Ovary (tissue), 9 donors: ENCODE measurements around the gene ERMAP. TPM values are rescaled to one million over a fixed set of nuclear protein-coding genes. Genes with fewer than 3 reads are reported as not detected.
A peak's percentile ranks its signal among the peaks of the same experiment; 100 is the strongest.

Experiments used
- DNase-seq, 5 donors: peaks; one replicate each; pipeline ENCODE4 v3.0.0-alpha.2; 2019 to 2020
- H3K27ac ChIP-seq, 2 donors: fragments of 200-600 bp; one replicate each; pipeline versions ENCODE4 v1.5.1 to v1.8.0; 2019 to 2022
- H3K27me3 ChIP-seq: fragments of 200-600 bp; one replicate; pipeline ENCODE4 v1.8.0; 2022
- H3K36me3 ChIP-seq: fragments of 200-600 bp; sonication (generic); one replicate; pipeline ENCODE4 v1.5.1; 2019
- H3K4me1 ChIP-seq: one replicate; pipeline ENCODE4 v1.8.1; 2013; ENCODE audit warnings: mild to moderate bottlenecking, moderate library complexity; ENCODE audit not compliant: insufficient read depth
- H3K4me3 ChIP-seq: fragments of 200-600 bp; sonication (generic); one replicate; pipeline ENCODE4 v1.5.1; 2017
- H3K9me3 ChIP-seq, 2 donors: fragments of 200-600 bp in 1 of 2; sonication (generic) in 1 of 2; one replicate each; pipeline versions ENCODE4 v1.5.1 to v1.8.1; 2013 to 2019; ENCODE audit warnings: mild to moderate bottlenecking in 1 of 2, moderate library complexity in 1 of 2
- EP300 ChIP-seq: sonication (generic); formaldehyde crosslinking; IDR thresholded peaks from one replicate; pipeline ENCODE4 v1.6.1; 2017; ENCODE audit warnings: antibody characterized with exemption
- POLR2A ChIP-seq: fragments of 450-650 bp; IDR thresholded peaks from one replicate; pipeline ENCODE4 v1.6.1; 2017; ENCODE audit warnings: antibody characterized with exemption, mild to moderate bottlenecking, moderate library complexity
- WGBS, 3 donors: extraction: QIAGEN DNeasy Blood & Tissue Kit in 1 of 3; methylation state at CpG; one replicate each; pipeline versions ENCODE4 v1.1.5 to v1.1.7; 2013 to 2017; 5-methylcytosine and 5-hydroxymethylcytosine counted together
- intact Hi-C, 4 donors: fragments of 100-400 bp; cut with DNase I; formaldehyde crosslinking; loops; one replicate each; pipeline versions ENCODE4 v1.11.0 to v1.15.1; 2022 to 2023
- polyA plus RNA-seq, 2 donors: library from polyadenylated mRNA; stranded (reverse); fragments of 200-250 nt in 1 of 2; fragments of 350-450 nt in 1 of 2; fragmentation: Illumina TruSeq in 1 of 2; extraction: RNeasy Lipid Tissue Mini Kit (QIAGEN cat#74804) in 1 of 2; gene quantifications; one replicate each; pipeline ENCODE4 v1.2.3, GENCODE V29; 2013 to 2014
- total RNA-seq, 7 donors: library from RNA; depleted of rRNA in 2 of 7; stranded (reverse); fragments of >200 nt in 2 of 7; fragmentation: NEBNext Ultra II Directional in 3 of 7; extraction: Animal tissue kit (Norgen Biotek cat#: 25700) in 3 of 7; gene quantifications; one replicate each; pipeline versions ENCODE4 v1.1.0 to v1.2.4, GENCODE V29; 2016 to 2023
- TF ChIP-seq, protein P1 (sequence below), 3 donors: fragments of 450-650 bp in 2 of 3; fragments of 200-600 bp in 1 of 3; IDR thresholded peaks; one replicate each; pipeline versions ENCODE4 v1.5.1 to v1.8.0; 2016 to 2022; ENCODE audit warnings: antibody characterized with exemption in 3 of 3, mild to moderate bottlenecking in 1 of 3
- donor health status: DM: no; HTN: no; CAD: no; lungs with moderate emphysema.
- donor health status: DM: no; HTN: no; CAD: no.
- donor health status: Bipolar disorder and iron deficiency.
- donor health status: DM: yes; HTN: yes; CAD: no.
- donor health status: DM: no; HTN: no; CAD: no.
- donor health status: DM: yes; HTN: yes; CAD: no.

ERMAP gene
- total and polyA plus RNA-seq, 9 donors: 3.2 to 12.8 (median 7.7) TPM

DNA sequence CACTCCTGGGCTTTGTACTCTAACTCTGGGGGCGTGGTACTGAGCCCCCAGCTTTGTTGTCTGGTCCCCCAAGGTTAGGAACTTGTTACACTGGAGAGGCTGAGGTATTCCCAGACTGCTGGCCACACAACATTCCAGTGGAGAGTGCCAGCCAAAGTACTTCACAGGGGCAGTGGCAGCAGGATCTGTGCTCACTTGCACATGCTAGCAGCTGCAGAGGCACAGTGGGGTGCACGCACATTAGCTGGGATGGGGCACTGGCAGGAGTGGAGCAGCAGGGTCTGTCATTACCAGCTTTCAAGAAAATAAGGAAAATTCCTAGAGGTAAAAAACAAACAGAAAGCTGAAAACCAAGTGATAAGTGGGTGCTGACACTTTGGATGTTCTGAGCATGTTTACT, 60.5 kb downstream of the ERMAP start:
- no peaks in the 10 kb centered on the region for H3K4me1 ChIP-seq
- DNase-seq: no peak
- H3K27ac ChIP-seq: no peak overlapping the region
- WGBS, 3 donors: 43 to 56% (median 49%) methylated on average over 2 of the region's 2 CpGs
- H3K9me3 ChIP-seq: no peaks in the 10 kb centered on the region
- no peak overlapping the region for H3K4me3 ChIP-seq
- TF ChIP-seq, protein P1, sequence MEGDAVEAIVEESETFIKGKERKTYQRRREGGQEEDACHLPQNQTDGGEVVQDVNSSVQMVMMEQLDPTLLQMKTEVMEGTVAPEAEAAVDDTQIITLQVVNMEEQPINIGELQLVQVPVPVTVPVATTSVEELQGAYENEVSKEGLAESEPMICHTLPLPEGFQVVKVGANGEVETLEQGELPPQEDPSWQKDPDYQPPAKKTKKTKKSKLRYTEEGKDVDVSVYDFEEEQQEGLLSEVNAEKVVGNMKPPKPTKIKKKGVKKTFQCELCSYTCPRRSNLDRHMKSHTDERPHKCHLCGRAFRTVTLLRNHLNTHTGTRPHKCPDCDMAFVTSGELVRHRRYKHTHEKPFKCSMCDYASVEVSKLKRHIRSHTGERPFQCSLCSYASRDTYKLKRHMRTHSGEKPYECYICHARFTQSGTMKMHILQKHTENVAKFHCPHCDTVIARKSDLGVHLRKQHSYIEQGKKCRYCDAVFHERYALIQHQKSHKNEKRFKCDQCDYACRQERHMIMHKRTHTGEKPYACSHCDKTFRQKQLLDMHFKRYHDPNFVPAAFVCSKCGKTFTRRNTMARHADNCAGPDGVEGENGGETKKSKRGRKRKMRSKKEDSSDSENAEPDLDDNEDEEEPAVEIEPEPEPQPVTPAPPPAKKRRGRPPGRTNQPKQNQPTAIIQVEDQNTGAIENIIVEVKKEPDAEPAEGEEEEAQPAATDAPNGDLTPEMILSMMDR (IDR thresholded peaks at IDR 0.05): no peak
- TF ChIP-seq POLR2A: no peak
- TF ChIP-seq EP300: no peak
- no peaks in the 10 kb centered on the region for H3K36me3 ChIP-seq
- no peaks in the 10 kb centered on the region for H3K27me3 ChIP-seq
- intact Hi-C loops: no loop called here

DNA sequence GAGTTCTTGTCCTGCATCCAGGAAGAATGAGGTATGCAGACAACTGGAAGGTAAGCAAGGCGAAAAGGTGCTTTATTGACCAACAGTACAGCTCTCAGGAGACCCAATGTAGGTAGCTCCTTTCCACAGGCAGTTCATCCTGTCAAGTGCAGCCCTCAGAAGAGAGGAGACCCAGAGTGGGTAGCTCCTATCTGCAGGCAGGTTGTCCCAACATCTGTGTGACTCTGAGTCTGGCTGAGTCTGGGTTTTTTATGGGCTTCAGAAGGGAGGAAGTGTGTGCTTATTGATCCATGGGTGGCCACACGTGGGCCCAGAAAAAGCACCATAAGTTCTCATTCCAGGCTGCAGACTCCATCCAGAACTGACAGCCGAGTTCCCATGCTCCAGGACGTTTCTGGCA, 63.5 kb downstream of the ERMAP start:
- Histone ChIP-seq H3K4me3 (no peak overlapping the region), H3K27me3 (no peaks in the 10 kb centered on the region), H3K9me3 (no peaks in the 10 kb centered on the region), H3K36me3 (no peaks in the 10 kb centered on the region), H3K4me1 (no peaks in the 10 kb centered on the region), H3K27ac (no peak overlapping the region)
- DNase-seq: no peak
- intact Hi-C loops: no loop called here
- WGBS, 3 donors: 59 to 69% (median 67%) methylated on average over 4 of the region's 4 CpGs
- TF ChIP-seq POLR2A (no peak), EP300 (no peak)
- TF ChIP-seq, protein P1 (IDR thresholded peaks at IDR 0.05): no peak

DNA sequence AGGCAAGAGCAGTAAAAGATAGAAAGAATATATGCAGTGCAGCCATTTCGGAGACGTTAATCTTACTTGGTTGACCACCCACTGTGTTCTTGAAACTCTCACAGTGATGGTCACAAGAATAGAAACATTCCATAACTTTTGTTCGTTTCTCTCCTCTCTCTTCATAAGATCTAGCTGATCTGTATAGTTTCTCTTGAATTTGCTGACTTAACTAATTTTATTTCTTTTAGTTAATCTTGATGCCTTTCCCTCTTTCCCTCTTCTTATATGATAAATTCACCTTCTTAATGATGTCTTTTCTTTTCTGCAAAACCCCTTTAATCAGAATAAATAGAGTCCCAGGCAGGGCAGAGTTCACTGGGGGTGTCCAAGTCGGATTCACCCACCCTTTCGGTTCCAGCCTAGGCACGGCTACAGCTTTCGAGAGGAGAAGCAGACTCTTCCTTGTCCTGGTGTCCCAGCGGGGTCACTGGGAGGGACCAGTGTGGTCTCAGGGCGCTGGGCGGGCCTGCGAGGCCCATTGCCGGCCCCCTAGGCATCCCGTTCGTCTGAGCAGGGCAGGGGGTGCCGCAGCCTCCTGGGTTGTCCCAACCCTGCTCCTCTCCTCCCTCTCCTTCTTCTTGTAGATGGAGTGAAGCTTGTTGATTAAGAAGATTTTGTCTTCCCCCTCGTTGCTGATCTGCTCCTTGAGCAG, 69.3 kb downstream of the ERMAP start:
- no peaks in the 10 kb centered on the region for H3K4me1 ChIP-seq
- DNase-seq: no peak
- no peaks in the 10 kb centered on the region for H3K27me3 ChIP-seq
- no peaks in the 10 kb centered on the region for H3K9me3 ChIP-seq
- H3K36me3 ChIP-seq: no peaks in the 10 kb centered on the region
- intact Hi-C loops: no loop called here
- no peak overlapping the region for H3K27ac ChIP-seq
- TF ChIP-seq, protein P1 (IDR thresholded peaks at IDR 0.05): no peak
- no peak for TF ChIP-seq EP300
- TF ChIP-seq POLR2A: no peak
- WGBS, 3 donors: 80 to 82% (median 81%) methylated on average over 16 of the region's 16 CpGs
- H3K4me3 ChIP-seq: no peak overlapping the region

DNA sequence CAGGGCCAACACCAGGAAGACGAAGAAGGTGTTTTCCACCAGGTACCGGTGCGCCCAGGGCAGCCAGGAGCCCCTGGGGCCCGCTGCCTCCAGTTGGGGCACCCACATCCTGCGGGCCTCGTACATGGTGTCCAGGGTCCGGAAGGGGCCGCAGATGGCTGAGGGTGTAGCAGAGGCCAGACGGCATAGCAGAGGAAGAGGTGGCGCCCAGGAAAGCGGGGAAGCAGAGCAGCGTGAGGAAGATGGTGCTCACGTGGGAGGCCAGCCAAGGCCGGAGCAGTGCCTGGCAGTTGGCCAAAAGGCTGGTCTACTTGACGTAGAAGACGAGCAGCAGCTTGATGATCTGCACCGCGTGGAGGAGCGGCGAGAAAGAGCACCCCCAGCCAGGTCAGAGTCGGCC, 69.9 kb downstream of the ERMAP start:
- Histone ChIP-seq H3K36me3 (no peaks in the 10 kb centered on the region), H3K4me3 (no peak overlapping the region), H3K4me1 (no peaks in the 10 kb centered on the region), H3K27ac (no peak overlapping the region), H3K9me3 (no peaks in the 10 kb centered on the region), H3K27me3 (no peaks in the 10 kb centered on the region)
- intact Hi-C loops: no loop called here
- TF ChIP-seq, protein P1 (IDR thresholded peaks at IDR 0.05): no peak
- TF ChIP-seq EP300 (no peak), POLR2A (no peak)
- 48 to 50% (median 49%) methylated on average over 20 to 21 of the region's 21 CpGs for WGBS, 3 donors
- peak in 2 of 5 donors; percentile 33 to 43 for DNase-seq
